ENCODE measurements around the gene ZNF565. TPM values are rescaled to one million over a fixed set of nuclear protein-coding genes. Genes with fewer than 3 reads are reported as not detected.

The ZNF565 gene
- 1 to 10 TPM; 2.1 to 3.5 (median 2.6) TPM for total RNA-seq
- polyA plus RNA-seq = 1 to 10 TPM; 2.4 to 2.8 TPM

DNA sequence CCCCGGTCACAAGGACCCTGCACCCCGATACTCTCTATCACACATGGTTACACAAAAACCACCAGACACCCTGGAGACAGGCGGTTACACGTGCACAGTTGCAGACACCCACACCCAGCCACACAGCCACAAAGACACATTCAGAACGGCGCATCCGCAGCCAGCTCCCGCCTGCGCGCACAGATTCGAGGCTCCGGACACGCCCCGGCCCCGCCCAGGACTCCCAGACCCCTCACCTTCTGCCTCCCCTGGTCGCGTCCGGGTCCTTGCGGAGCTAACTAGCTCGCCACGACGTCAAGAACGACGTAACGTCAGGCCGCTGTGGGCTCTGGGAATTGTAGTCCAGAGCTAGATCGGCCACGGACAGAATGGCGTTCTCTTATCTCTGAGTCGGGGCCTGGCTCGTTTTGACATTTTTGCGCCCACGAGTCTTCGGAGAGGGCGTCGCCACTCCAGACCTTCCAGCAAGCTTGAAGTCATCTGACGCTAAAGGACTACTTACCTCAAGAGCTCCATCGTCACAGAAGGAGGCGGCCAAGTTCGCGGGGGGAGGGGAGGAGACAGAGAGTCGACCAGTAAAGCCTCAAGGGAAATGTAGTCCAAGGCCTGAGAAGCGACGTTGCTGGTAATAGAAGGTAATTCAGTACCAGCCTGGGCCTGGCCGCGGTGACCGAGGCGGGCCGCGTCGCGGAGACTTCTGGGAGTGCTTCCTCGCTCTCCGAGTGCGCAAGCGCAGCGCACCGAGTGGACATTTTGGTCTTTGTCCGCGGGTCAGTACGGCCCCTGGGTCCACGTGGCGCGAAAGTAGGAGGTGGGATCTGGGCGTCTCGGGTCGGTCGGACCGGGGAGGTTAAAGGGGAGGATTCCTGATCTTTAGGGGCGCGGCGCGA is at the start of gene ZNF565, which contains the start of gene ZNF146:
ZNF565 (minus strand) TSS at position 280 of the 890 bp plus-strand sequence. CDS start 12,680 bp downstream, outside the sequence.
ZNF146 (plus strand) TSS at position 721 of the 890 bp plus-strand sequence. CDS start 21,335 bp downstream, outside the sequence.
- Histone ChIP-seq H3K4me1 (peaks cover 0 to 11% (median 0%) of the 10 kb centered on the region in 3 donors), H3K36me3 (no peaks in the 10 kb centered on the region), H3K4me3 (peak within 1 kb of the TSS; percentile 52 to 72 (median 63)), H3K9me3 (no peaks in the 10 kb centered on the region), H3K27me3 (no peaks in the 10 kb centered on the region), H3K27ac (peak within 1 kb of the TSS; percentile 79 to 97 (median 90))
- DNase-seq (peak; percentile 96 to 99 (median 98)), ATAC-seq (peak; percentile 95 to 98 (median 96)), FAIRE-seq (peak; percentile 20)
- peak in 1 of 4 donors; percentile 27 for TF ChIP-seq CTCF (IDR thresholded peaks at IDR 0.05)
- intact Hi-C loops (cut with DNase I) = no loop called here
- 0% methylated on average over 73 of the region's 73 CpGs for WGBS, 2 donors

DNA sequence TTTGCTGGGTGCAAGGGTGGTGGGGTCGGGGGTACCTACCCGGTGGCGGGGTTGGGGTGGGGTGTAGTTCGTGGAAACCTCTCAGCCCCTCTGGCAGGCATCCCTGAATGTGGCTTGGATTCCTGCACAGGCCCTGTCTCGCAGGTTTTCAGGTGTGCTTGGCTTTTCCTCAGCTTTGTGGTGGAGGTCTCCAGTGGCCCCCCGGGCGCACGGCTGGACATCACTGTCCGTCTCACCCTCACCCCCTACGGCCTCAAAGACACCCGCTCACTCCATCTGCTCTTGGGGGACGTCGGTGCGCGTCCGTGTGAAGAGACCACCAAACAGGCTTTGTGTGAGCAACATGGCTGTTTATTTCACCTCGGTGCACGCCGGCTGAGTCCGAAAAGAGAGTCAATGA is 44.7 kb upstream of the ZNF565 start:
- Histone ChIP-seq H3K9me3 (no peaks in the 10 kb centered on the region), H3K36me3 (no peaks in the 10 kb centered on the region), H3K4me1 (no peaks in the 10 kb centered on the region), H3K4me3 (no peak overlapping the region), H3K27ac (no peak overlapping the region), H3K27me3 (no peaks in the 10 kb centered on the region)
- 89 to 96% methylated on average over 20 of the region's 20 CpGs for WGBS, 2 donors
- DNase-seq (peak in 1 of 6 donors; percentile 21), ATAC-seq (no peak), FAIRE-seq (no peak)
- intact Hi-C loops (cut with DNase I) = no loop called here
- no peak for TF ChIP-seq CTCF (IDR thresholded peaks at IDR 0.05)

- Histone ChIP-seq H3K4me1 (no peaks in the 10 kb centered on the region), H3K9me3 (no peaks in the 10 kb centered on the region), H3K27ac (no peak overlapping the region), H3K27me3 (no peaks in the 10 kb centered on the region), H3K4me3 (peak overlapping the region in 1 of 4 donors; percentile 43), H3K36me3 (no peaks in the 10 kb centered on the region)
- peak in 1 of 6 donors; percentile 34 for DNase-seq
- intact Hi-C loops (cut with DNase I) = no loop called here
- no peak for FAIRE-seq
- no peak for ATAC-seq
- 78 to 82% methylated on average over 29 of the region's 29 CpGs for WGBS, 2 donors
- TF ChIP-seq CTCF (IDR thresholded peaks at IDR 0.05) = no peak
Observed at GRCh38 chr19:36258028-36258875, 43.8 kb upstream of the ZNF565 start.

DNA sequence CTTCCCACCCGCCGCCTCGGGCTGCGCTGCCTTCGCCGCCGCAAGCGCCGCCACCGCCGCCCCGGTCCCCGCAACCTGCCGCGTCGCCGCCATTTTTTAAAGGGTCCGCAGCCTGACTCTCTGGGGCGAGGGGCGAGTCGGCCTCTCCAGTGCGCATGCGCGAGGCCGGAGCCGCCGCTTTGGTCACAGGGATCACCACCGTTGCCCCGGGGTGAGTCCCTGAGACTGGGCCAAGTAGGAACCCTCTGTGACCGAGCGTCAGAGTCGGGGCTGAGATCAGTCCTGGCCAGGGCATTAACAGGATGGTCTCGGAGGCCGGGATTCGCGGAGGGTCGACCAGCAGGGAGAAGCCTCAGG is 43.0 kb upstream of the ZNF565 start:
- TF ChIP-seq CTCF (IDR thresholded peaks at IDR 0.05) = no peak
- Histone ChIP-seq H3K27me3 (no peaks in the 10 kb centered on the region), H3K4me1 (no peaks in the 10 kb centered on the region), H3K27ac (no peak overlapping the region), H3K36me3 (no peaks in the 10 kb centered on the region), H3K9me3 (no peaks in the 10 kb centered on the region), H3K4me3 (peak overlapping the region; percentile 14 to 43 (median 34))
- FAIRE-seq (no peak), ATAC-seq (peak; percentile 45 to 85 (median 50)), DNase-seq (peak in 5 of 6 donors; percentile 17 to 65 (median 45))
- intact Hi-C loops (cut with DNase I) = no loop called here
- 5 to 7% methylated on average over 36 to 37 of the region's 37 CpGs for WGBS, 2 donors

All from pancreas (tissue), 10 donors.